Esophagus muscularis mucosa (tissue), 4 donors: ENCODE data around the gene IFNGR1.

Experiments used
- EP300 ChIP-seq: sonication (generic); formaldehyde crosslinking; IDR thresholded peaks from one replicate; pipeline ENCODE4 v1.6.1; 2017; ENCODE audit warnings: antibody characterized with exemption
- POLR2A ChIP-seq: fragments of 450-650 bp; IDR thresholded peaks from one replicate; pipeline ENCODE4 v1.6.1; 2017; ENCODE audit warnings: antibody characterized with exemption, moderate library complexity, mild to moderate bottlenecking, low read depth
- POLR2AphosphoS5 ChIP-seq, 2 donors: sonication (generic); formaldehyde crosslinking; IDR thresholded peaks; one replicate each; pipeline ENCODE4 v1.6.1; 2017; ENCODE audit warnings: antibody characterized with exemption in 2 of 2
- TF ChIP-seq, protein P1 (sequence below), 3 experiments: fragments of 200-600 bp in 2 of 3; fragments of 450-650 bp in 1 of 3; sonication (generic) in 2 of 3; IDR thresholded peaks; one replicate each; pipeline ENCODE4 v1.5.1; 2017 to 2019; ENCODE audit warnings: antibody characterized with exemption in 3 of 3, mild to moderate bottlenecking in 2 of 3, moderate library complexity in 1 of 3

DNA sequence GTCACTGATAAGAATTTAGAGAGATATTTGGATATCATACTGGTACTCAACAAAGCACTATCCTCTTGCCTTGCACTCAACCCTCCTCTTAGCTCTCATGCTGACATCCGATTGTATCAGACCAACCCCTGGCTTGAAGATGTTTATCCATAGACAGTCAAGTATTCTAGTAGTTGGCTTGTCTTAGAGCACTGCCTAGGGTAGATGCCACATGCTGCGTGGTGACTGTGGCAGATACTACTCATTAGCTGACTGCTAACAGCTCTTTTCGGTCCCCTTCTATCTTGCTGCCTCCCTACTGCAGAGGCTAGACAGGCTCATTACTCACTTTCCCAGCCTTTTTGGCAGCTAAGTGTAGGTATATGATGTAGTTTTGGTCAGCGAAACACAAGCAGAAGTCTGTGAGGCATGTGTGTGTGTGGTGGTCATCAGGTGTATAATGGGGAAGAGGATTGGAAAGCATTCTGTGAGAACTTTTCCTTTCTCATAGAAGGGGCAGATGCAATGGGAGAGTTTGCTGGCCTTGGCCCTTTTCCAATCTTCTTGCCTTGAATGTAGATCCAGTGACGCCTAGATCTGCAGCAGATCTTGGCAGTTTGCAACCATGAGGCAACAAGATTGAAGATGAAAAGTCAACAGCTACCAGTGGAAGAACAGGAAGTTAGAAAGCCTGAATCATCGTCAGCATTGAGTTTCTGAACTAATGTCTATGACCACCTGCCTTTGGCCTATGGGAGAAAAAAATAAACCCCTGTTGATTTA is 4.4 kb upstream of the IFNGR1 start:
- TF ChIP-seq, protein P1, sequence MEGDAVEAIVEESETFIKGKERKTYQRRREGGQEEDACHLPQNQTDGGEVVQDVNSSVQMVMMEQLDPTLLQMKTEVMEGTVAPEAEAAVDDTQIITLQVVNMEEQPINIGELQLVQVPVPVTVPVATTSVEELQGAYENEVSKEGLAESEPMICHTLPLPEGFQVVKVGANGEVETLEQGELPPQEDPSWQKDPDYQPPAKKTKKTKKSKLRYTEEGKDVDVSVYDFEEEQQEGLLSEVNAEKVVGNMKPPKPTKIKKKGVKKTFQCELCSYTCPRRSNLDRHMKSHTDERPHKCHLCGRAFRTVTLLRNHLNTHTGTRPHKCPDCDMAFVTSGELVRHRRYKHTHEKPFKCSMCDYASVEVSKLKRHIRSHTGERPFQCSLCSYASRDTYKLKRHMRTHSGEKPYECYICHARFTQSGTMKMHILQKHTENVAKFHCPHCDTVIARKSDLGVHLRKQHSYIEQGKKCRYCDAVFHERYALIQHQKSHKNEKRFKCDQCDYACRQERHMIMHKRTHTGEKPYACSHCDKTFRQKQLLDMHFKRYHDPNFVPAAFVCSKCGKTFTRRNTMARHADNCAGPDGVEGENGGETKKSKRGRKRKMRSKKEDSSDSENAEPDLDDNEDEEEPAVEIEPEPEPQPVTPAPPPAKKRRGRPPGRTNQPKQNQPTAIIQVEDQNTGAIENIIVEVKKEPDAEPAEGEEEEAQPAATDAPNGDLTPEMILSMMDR (IDR thresholded peaks at IDR 0.05), result no peak
- no peak for TF ChIP-seq POLR2A
- TF ChIP-seq EP300, result no peak
- peak in 1 of 2 donors; percentile 34 for TF ChIP-seq POLR2AphosphoS5 (IDR thresholded peaks at IDR 0.05)
